Rectal smooth muscle tissue (tissue), 1 donor: ENCODE measurements around the gene FAM227B.
"Not testable (repeated sequence)": the region's sequence is repeated elsewhere in the genome, so short reads cannot be mapped to it uniquely, and the experiment has no call there.

Experiments
- H3K27ac ChIP-seq: one replicate; pipeline ENCODE4 v1.7.0; 2013; ENCODE audit warnings: low read depth, low read length, inconsistent platforms
- H3K27me3 ChIP-seq: one replicate; pipeline ENCODE4 v1.7.0; 2013; ENCODE audit warnings: low read length; ENCODE audit not compliant: control insufficient read depth, insufficient read depth
- H3K36me3 ChIP-seq: one replicate; pipeline ENCODE4 v1.7.0; 2013; ENCODE audit warnings: low read length; ENCODE audit not compliant: control insufficient read depth, insufficient read depth
- H3K4me1 ChIP-seq: one replicate; pipeline ENCODE4 v1.7.0; 2013; ENCODE audit warnings: low read length; ENCODE audit not compliant: control insufficient read depth, insufficient read depth
- H3K4me3 ChIP-seq: one replicate; pipeline ENCODE4 v1.7.0; 2013; ENCODE audit warnings: low read length
- H3K9ac ChIP-seq: one replicate; pipeline ENCODE4 v1.7.0; 2013; ENCODE audit warnings: low read length

FAM227B gene

DNA sequence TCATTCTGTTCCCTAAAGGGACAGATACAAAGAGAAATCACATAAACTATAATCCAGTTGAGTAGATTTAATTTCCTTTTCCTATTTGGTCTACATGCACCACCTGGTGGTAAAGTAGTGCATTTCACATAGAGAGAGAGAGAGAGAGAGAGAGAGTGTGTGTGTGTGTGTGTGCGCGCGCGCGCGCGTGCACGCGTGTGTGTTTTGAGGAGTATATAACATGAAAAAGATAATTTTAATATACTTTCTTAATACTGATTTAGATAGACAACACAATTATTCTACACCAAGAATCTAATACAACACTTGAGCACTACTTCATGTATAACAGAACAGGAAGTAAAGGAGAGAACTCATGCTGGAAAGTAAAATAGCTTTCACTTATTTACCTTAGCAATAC is 198.6 kb downstream of the FAM227B start:
- Histone ChIP-seq H3K27ac (peak overlapping the region; percentile 70), H3K36me3 (no peaks in the 10 kb centered on the region), H3K9ac (no peak overlapping the region), H3K4me1 (no peaks in the 10 kb centered on the region), H3K4me3 (peak overlapping the region; percentile 10), H3K27me3 (no peaks in the 10 kb centered on the region)

DNA sequence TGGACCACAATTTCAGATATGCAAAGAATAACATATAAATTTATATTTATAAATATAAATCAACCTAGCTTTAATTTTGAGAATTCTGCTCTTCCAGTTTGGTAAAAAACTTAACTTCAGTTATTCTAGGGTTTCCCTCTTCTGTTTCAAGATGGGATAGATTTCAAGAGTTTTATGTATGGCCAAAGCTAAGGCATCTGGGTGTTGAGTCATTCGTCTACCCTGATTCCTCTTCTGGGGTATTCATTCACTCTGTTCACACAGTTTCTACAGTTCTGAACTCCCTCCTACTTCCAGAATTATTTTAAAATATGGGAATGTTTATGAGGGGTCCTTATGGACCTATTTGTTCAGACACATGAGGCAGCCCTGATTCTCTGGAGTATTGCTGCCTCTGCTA is 201.8 kb downstream of the FAM227B start:
- H3K9ac ChIP-seq: no peak overlapping the region
- no peaks in the 10 kb centered on the region for H3K36me3 ChIP-seq
- no peak overlapping the region for H3K27ac ChIP-seq
- no peak overlapping the region for H3K4me3 ChIP-seq
- H3K27me3 ChIP-seq: no peaks in the 10 kb centered on the region
- H3K4me1 ChIP-seq: no peaks in the 10 kb centered on the region

DNA sequence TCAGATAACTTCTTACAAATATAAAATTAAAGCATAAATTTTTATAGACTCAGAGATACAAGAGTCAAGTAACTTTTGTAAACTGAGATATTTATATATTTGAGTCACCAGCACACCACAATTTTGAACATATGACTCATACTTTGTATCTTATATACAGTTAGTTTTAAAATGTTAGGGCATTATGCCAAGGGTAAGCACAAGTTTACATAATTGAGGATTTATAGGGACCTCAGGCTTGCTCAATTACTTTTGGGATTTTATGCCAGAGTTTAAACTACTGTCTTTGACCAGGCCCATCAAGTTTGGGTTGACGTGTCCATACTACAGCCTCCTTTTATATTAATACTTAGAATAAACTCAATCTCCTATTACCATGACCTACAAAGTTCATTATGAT is 205.0 kb downstream of the FAM227B start:
- H3K36me3 ChIP-seq: no peaks in the 10 kb centered on the region
- no peak overlapping the region for H3K27ac ChIP-seq
- no peaks in the 10 kb centered on the region for H3K4me1 ChIP-seq
- no peak overlapping the region for H3K4me3 ChIP-seq
- no peak overlapping the region for H3K9ac ChIP-seq
- no peaks in the 10 kb centered on the region for H3K27me3 ChIP-seq

DNA sequence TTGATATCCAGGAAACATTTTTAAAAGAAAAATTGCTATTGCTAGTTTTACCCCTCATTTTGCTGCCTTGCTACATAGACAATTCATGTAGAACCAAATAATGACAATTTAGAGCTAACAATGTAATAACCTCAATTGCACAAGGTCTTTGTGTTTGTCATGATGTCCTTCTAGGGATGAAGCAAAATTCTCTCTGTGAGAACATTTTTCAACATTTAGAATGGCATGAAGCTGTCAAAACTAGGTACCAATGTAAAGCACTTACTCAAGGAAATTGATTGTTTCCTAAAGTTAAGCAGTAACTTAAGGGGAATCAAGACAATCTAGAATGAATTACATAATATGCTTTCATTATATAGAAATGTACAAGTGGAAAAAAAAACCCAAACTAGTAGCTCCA is 205.5 kb downstream of the FAM227B start:
- no peak overlapping the region for H3K4me3 ChIP-seq
- H3K4me1 ChIP-seq: no peaks in the 10 kb centered on the region
- H3K27me3 ChIP-seq: no peaks in the 10 kb centered on the region
- no peak overlapping the region for H3K27ac ChIP-seq
- no peak overlapping the region for H3K9ac ChIP-seq
- no peaks in the 10 kb centered on the region for H3K36me3 ChIP-seq

DNA sequence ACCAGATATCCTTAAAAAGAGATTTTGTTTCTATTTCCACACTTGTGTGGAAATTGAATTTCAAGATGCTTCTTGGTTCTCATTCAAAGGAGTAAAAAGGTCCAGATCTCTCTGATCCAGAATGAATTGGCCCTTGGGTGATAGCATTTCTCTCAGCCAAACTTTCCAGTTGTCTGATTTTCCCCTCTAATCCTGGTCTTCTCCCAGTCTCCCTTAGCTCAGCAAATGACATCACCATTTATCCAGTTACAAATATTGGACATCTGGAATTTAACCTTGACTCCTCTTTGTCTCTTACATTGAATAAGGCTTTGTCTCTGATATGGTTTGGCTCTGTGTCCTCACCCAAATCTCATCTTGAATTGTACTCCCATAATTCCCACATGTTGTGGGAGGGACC is 207.8 kb downstream of the FAM227B start:
- Histone ChIP-seq H3K4me1 (no peaks in the 10 kb centered on the region), H3K9ac (no peak overlapping the region), H3K4me3 (no peak overlapping the region), H3K27ac (no peak overlapping the region), H3K27me3 (no peaks in the 10 kb centered on the region), H3K36me3 (no peaks in the 10 kb centered on the region)

DNA sequence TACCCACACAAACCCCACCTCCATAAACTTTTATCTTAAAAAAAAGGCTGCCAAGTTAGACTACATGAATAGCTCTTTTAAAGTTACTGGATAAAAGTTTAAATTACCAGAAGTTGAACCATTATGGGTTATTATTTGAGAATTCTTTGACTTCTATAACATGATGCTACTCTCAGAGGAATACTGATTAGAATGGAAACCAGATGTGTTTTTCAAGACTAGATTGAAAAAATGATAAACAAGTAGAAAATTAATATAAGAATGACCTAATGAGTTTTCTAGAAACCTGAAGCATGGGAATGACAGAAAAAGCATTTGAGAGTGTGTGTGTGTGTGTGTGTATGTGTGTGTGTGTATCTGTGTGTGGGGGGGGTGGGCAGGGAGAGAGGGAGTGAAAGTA is 210.0 kb downstream of the FAM227B start:
- no peaks in the 10 kb centered on the region for H3K27me3 ChIP-seq
- H3K4me3 ChIP-seq: no peak overlapping the region
- no peak overlapping the region for H3K9ac ChIP-seq
- H3K4me1 ChIP-seq: no peaks in the 10 kb centered on the region
- no peak overlapping the region for H3K27ac ChIP-seq
- no peaks in the 10 kb centered on the region for H3K36me3 ChIP-seq

DNA sequence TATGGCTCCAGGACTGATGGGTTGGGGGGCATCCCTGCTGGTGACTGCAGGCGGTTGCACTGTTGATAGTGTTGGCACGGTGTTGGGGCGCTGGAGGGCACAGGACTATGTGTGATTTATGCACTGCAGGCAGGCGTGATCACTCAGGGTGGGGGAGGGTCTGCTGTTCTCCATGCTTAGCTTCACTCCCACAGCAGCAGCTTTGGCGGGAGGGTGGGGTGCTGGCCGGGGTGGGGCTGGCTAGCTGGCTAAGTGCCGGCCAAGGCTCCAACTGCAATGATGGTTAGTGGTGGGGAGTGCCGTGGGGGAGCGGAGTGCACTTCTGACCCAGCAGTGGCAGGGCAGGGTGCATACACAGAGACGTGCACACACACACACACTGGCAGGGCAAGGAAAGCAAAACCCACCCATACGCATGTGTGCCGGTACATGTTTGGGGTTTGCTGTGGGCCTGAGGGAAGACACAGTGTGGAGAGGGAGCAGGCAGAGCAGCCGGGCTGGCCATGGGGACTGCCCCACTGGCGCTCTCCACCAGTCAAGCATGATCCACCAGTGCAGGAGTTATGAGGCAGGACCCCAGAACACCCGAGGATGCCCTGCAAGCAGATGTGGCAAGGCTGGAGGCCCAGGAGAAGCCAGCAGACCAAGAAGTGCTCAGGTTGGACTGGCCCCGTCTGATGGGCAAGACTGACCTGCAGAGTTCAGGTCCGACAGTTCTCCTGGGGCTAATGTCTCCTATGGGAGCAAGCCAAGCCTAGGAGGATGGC is 214.1 kb downstream of the FAM227B start:
- H3K27ac ChIP-seq: no peak overlapping the region
- no peaks in the 10 kb centered on the region for H3K36me3 ChIP-seq
- no peaks in the 10 kb centered on the region for H3K27me3 ChIP-seq
- no peak overlapping the region for H3K4me3 ChIP-seq
- no peaks in the 10 kb centered on the region for H3K4me1 ChIP-seq
- no peak overlapping the region for H3K9ac ChIP-seq

DNA sequence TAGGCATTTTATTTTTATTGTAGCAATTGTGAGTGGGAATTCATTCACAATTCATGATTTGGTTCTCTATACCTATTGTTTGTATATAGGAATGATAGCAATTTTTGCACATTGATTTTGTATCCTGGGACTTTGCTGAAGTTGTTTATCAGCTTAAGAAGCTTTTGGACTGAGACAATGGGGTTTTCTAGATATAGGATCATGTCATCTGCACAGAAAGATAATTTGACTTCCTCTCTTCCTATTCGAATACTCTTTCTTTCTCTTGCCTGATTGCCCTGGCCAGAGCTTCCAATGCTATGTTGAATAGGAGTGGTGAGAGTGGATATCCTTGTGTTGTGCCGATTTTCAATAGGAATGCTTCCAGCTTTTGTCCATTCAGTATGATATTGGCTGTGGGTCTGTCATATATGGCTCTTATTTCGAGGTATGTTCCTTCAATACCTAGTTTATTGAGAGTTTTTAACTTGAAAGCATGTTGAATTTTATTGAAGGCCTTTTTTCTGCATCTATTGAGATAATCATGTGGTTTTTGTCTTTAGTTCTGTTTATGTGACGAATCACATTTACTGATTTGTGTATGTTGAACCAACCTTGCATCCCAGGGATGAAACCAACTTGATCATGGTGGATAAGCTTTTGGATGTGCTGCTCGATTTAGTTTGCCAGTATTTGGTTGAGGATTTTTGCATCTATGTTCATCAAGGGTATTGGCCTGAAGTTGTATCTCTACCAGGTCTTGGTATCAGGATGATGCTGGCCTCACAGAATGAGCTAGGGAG is 217.9 kb downstream of the FAM227B start:
- H3K4me3 ChIP-seq: not testable (repeated sequence)

DNA sequence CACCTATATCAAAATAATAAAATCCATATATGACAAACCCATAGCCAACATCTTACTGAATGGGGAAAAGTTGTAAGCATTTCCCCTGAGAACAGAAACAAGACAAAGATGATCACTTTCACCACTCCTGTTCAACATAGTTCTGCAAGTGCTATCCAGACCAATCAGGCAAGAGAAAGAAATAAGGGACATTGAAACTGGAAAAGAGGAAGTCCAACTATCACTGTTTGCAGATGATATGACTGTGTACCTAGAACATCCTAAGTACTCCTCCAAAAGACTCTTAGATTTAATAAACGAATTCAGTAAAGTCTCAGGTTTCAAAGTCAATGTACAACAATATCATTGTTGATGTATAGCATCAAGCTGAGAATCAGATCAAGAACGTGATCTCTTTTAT is 233.1 kb downstream of the FAM227B start:
- no peak overlapping the region for H3K9ac ChIP-seq
- H3K27ac ChIP-seq: no peak overlapping the region
- H3K27me3 ChIP-seq: no peaks in the 10 kb centered on the region
- H3K36me3 ChIP-seq: no peaks in the 10 kb centered on the region
- H3K4me1 ChIP-seq: no peaks in the 10 kb centered on the region
- H3K4me3 ChIP-seq: no peak overlapping the region

More for the DNA sequence above, 217.9 kb downstream of the FAM227B start:
- H3K9ac ChIP-seq, H3K27me3 ChIP-seq, H3K4me1 ChIP-seq, H3K27ac ChIP-seq, H3K36me3 ChIP-seq: not testable (repeated sequence)

DNA sequence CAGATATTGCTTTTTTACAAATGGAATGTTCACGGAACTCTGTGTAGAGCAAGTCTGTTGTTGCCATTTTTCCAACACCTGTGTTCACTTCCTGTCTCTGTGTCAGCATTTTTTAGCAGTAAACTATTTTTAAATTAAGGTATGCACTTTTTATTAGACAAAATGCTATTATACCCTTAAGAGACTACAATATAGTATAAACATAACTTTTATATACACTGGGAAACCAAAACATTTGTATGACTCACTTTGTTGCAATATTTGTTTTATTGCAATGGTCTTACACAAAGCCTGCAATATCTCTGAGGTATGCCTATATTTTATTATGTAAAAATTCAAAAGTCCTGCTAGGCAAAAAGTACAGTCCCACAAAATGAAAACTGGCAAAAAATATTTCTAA is 237.4 kb downstream of the FAM227B start:
- Histone ChIP-seq H3K27ac (no peak overlapping the region), H3K36me3 (no peaks in the 10 kb centered on the region), H3K27me3 (no peaks in the 10 kb centered on the region), H3K4me3 (no peak overlapping the region), H3K4me1 (no peaks in the 10 kb centered on the region), H3K9ac (no peak overlapping the region)

DNA sequence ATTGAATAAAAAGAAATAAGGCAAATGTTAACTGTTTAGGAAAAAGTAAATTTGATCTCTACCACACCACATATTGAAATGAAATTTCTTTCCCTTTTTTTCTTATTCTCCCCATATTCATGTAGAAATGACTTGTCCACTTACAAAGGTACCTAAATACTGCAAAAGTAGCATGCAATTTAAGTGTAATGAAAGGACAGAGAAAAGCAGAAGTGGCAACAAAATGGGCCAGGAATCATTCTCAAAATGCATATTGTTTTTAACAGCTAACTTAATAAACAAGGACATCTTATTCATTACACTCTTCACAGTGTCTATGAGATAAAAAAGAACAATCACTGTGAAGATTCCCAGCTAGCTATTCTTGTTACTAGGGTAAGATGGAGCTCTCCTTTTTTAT is 238.2 kb downstream of the FAM227B start:
- Histone ChIP-seq H3K27ac (no peak overlapping the region), H3K36me3 (no peaks in the 10 kb centered on the region), H3K4me3 (no peak overlapping the region), H3K27me3 (no peaks in the 10 kb centered on the region), H3K9ac (no peak overlapping the region), H3K4me1 (no peaks in the 10 kb centered on the region)

DNA sequence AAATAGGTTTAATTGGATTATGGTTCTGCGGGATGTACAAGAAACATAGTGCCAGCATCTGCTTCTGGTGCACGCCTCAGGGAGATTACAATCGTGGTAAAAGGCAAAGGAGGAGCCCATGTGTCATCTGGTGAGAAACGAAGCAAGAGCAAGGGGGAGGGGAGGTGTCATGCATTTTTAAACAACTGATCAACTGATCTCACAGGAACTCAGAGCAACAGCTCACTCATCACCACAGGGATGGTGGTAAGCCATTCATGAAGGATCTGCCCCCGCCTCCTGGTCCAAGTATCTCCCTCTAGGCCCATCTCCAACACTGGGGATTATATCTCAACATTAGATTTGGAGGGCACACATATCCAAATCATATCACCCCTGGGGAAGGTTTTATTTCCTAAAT is 239.7 kb downstream of the FAM227B start:
- Histone ChIP-seq H3K9ac (no peak overlapping the region), H3K4me1 (no peaks in the 10 kb centered on the region), H3K27ac (no peak overlapping the region), H3K36me3 (no peaks in the 10 kb centered on the region), H3K27me3 (no peaks in the 10 kb centered on the region), H3K4me3 (no peak overlapping the region)

DNA sequence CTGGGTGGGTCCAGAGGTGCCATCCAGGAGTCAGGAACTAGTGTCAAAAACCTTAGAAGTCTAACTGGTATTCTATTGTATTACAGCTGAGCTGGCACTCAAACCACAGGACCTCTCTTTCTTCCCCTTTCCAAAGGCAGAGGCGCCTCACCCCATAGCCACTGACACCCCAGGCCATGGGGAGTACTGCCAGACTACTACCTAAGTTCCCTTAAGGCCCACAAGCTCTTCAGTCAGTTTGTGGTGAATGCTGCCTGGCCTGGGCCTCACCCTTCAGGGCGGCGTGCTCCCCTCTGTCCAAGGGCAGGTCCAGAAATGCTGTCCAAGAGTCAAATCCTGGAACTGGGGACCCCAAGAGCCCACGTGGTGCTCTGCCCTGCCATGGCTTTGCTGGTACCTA is 240.6 kb downstream of the FAM227B start:
- H3K27me3 ChIP-seq: no peaks in the 10 kb centered on the region
- no peak overlapping the region for H3K27ac ChIP-seq
- H3K9ac ChIP-seq: no peak overlapping the region
- H3K4me1 ChIP-seq: no peaks in the 10 kb centered on the region
- H3K36me3 ChIP-seq: no peaks in the 10 kb centered on the region
- no peak overlapping the region for H3K4me3 ChIP-seq
